Suprapubic skin (tissue), 4 donors: Measurements from ENCODE around the gene LSM3. TPM values are rescaled to one million over a fixed set of nuclear protein-coding genes. Genes with fewer than 3 reads are reported as not detected.

Experiments used
- DNase-seq, 2 donors: peaks; one replicate each; pipeline ENCODE4 v3.0.0-alpha.2; 2019; ENCODE audit warnings: low spot score in 2 of 2
- H3K27ac ChIP-seq: fragments of 200-600 bp; sonication (generic); one replicate; pipeline ENCODE4 v1.5.1; 2019
- H3K27me3 ChIP-seq: fragments of 200-600 bp; sonication (generic); one replicate; pipeline ENCODE4 v1.5.1; 2019
- H3K36me3 ChIP-seq: fragments of 200-600 bp; sonication (generic); one replicate; pipeline ENCODE4 v1.5.1; 2019
- H3K4me1 ChIP-seq: fragments of 200-600 bp; sonication (generic); one replicate; pipeline ENCODE4 v1.5.1; 2019
- H3K4me3 ChIP-seq: fragments of 200-600 bp; sonication (generic); one replicate; pipeline ENCODE4 v1.5.1; 2019; ENCODE audit warnings: mild to moderate bottlenecking
- H3K9me3 ChIP-seq: fragments of 200-600 bp; sonication (generic); one replicate; pipeline ENCODE4 v1.5.1; 2019
- EP300 ChIP-seq: sonication (generic); formaldehyde crosslinking; IDR thresholded peaks from one replicate; pipeline ENCODE4 v1.6.1; 2017; ENCODE audit warnings: antibody characterized with exemption
- POLR2A ChIP-seq, 2 donors: fragments of 450-650 bp; IDR thresholded peaks; one replicate each; pipeline ENCODE4 v1.6.1; 2017; ENCODE audit warnings: antibody characterized with exemption in 2 of 2, mild to moderate bottlenecking in 2 of 2, moderate library complexity in 2 of 2
- POLR2AphosphoS5 ChIP-seq, 3 donors: sonication (generic); formaldehyde crosslinking; IDR thresholded peaks; one replicate each; pipeline ENCODE4 v1.6.1; 2017; ENCODE audit warnings: antibody characterized with exemption in 3 of 3
- WGBS: methylation state at CpG from one replicate; pipeline ENCODE4 v1.1.5; 2018; 5-methylcytosine and 5-hydroxymethylcytosine counted together
- total RNA-seq, 4 donors: library from RNA; depleted of rRNA; stranded (reverse); fragments of >200 nt; gene quantifications; one replicate each; pipeline ENCODE4 v1.1.0, GENCODE V29; 2016
- TF ChIP-seq, protein P1 (sequence below), 2 donors: fragments of 200-600 bp in 1 of 2; fragments of 450-650 bp in 1 of 2; sonication (generic) in 1 of 2; IDR thresholded peaks; one replicate each; pipeline ENCODE4 v1.5.1; 2016 to 2019; ENCODE audit warnings: antibody characterized with exemption in 2 of 2, mild to moderate bottlenecking in 1 of 2, moderate library complexity in 1 of 2

The LSM3 gene
- total RNA-seq, 4 donors from 2014 or later = 5.5 to 10.7 (median 8.9) TPM

DNA sequence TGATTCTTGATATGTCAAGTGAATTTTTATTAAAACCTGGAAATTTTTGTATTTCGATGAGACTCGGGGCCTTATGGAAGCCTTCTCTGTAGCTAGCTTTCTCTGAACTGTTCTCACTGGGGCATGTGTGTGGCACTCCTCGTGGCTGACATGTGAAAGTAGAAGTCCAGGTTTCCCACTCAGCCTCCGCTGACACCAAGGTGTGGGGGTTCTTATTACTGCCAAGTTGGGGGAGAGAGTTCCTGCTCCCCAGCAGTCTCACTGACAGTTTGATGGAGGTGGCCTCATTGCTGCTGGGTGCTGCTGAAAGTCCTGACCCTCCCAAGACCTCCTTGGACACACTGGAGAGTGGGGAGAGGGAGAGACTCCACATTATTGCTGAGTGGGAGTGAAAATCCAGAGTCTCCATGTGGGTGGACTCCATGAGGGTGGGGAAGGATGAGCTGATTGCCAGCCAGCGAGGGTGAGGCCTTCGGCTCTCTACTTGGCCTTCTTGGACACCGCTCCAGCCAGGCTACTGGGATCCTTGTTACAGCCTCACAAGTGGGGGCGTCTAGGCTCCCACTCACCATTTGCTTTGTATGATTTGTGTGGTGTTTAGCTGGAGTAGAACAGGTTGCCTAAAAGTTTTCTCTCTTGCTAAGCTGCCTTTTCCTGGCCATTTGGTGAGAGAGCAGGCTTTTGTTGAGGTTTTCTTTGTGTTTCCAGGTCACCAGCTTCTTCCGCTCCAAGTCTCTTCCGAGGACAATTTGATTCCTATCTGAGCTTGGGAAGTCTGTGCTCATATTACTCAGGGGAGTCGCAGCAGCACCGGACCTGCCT is 64.1 kb downstream of the LSM3 start:
- no peak for DNase-seq
- TF ChIP-seq EP300 (no peak), POLR2AphosphoS5 (IDR thresholded peaks at IDR 0.05) (no peak), POLR2A (IDR thresholded peaks at IDR 0.05) (no peak)
- TF ChIP-seq, protein P1, sequence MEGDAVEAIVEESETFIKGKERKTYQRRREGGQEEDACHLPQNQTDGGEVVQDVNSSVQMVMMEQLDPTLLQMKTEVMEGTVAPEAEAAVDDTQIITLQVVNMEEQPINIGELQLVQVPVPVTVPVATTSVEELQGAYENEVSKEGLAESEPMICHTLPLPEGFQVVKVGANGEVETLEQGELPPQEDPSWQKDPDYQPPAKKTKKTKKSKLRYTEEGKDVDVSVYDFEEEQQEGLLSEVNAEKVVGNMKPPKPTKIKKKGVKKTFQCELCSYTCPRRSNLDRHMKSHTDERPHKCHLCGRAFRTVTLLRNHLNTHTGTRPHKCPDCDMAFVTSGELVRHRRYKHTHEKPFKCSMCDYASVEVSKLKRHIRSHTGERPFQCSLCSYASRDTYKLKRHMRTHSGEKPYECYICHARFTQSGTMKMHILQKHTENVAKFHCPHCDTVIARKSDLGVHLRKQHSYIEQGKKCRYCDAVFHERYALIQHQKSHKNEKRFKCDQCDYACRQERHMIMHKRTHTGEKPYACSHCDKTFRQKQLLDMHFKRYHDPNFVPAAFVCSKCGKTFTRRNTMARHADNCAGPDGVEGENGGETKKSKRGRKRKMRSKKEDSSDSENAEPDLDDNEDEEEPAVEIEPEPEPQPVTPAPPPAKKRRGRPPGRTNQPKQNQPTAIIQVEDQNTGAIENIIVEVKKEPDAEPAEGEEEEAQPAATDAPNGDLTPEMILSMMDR (IDR thresholded peaks at IDR 0.05) = no peak
- Histone ChIP-seq H3K27ac (no peak overlapping the region), H3K9me3 (no peaks in the 10 kb centered on the region), H3K36me3 (no peaks in the 10 kb centered on the region), H3K4me3 (no peak overlapping the region), H3K4me1 (peaks cover 30% of the 10 kb centered on the region), H3K27me3 (no peaks in the 10 kb centered on the region)
- WGBS = 82% methylated on average over 10 of the region's 12 CpGs

DNA sequence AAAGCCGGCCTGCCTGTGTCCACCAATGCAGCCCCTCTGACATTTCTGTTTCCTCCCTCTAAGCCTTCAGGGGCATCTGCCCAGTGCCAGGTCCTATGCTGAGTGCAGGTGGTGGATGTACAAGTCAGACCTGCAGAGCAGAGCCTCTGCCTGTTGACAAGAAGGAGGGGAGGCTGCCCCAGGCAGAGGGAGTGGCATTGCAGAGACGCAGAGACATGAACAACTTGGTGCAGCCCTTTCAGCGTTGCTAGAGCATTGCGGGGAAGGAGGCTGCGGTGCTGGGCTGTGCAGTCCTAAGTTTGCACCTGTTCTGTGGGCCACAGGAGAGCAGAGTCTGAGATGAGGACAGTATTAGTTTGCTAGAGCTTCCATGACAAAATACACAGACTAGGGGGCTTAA is 65.2 kb downstream of the LSM3 start:
- peaks cover 36% of the 10 kb centered on the region for H3K4me1 ChIP-seq
- H3K27me3 ChIP-seq = no peaks in the 10 kb centered on the region
- H3K9me3 ChIP-seq = no peaks in the 10 kb centered on the region
- TF ChIP-seq POLR2AphosphoS5 (IDR thresholded peaks at IDR 0.05) (peak in 1 of 3 donors; percentile 40), EP300 (no peak)
- TF ChIP-seq, protein P1 (IDR thresholded peaks at IDR 0.05) = no peak
- no peaks in the 10 kb centered on the region for H3K36me3 ChIP-seq
- WGBS = 46% methylated on average over 5 of the region's 5 CpGs
- no peak overlapping the region for H3K4me3 ChIP-seq
- peak in 1 of 2 donors; percentile 77 for DNase-seq
- H3K27ac ChIP-seq = peak overlapping the region; percentile 51

DNA sequence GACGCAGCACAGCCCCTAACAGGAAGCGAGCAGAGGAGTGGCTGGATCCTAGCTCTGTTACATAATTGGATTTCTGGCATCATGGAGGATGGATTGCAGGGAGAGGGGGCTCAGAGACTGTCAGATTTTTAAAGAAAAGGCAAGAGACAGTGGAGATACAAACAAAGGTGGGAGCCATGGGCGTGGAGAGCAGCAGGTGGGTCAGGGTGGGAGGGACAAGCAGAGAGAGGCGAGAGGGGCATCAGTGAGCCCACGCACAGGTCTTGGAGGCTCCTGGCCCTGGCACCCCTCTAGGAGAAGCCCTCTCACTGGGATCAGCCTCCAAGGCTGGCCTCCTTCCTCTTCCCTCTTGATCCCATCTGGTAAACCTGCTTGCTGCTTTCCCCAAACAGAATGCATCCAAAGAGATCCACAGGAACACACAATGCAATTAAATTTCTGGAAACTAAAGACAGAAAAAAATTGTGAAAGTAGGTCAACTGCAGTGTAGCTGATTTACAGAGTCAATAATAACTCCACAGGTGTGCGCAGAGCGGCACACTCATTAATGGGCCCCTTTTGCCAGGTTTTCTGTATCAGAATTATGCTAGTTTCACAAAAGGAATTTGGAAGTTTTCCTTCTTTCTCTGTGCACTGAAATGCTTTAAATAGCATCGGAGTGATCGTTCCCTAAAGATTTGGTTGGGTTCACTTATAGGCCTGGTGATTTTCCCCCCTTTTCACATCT is 66.1 kb downstream of the LSM3 start:
- H3K36me3 ChIP-seq = no peaks in the 10 kb centered on the region
- peaks cover 38% of the 10 kb centered on the region for H3K4me1 ChIP-seq
- peak overlapping the region; percentile 51 for H3K27ac ChIP-seq
- no peak overlapping the region for H3K4me3 ChIP-seq
- DNase-seq = peak in 1 of 2 donors; percentile 37
- H3K27me3 ChIP-seq = no peaks in the 10 kb centered on the region
- TF ChIP-seq, protein P1 (IDR thresholded peaks at IDR 0.05) = no peak
- TF ChIP-seq POLR2AphosphoS5 (IDR thresholded peaks at IDR 0.05) (no peak), EP300 (no peak), POLR2A (IDR thresholded peaks at IDR 0.05) (no peak)
- WGBS = 65% methylated on average over 9 of the region's 9 CpGs
- no peaks in the 10 kb centered on the region for H3K9me3 ChIP-seq

DNA sequence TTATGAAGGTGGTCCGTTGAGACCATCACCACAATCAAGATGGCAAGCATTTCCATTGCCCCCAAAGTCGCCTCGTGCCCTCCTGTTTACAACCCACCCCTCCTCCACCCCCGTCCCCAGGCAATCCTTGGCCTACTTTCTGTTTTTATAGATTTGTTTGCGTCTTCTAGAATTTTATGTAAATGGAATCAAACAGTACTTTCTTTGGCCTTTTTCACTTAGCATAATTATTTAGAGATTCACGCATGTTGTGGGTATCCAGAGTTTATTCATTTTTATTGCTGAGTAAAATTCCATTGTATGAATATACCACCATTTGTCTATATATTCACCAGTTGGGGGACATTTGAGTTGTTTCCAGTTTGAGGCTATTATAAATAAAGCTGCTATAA is 66.6 kb downstream of the LSM3 start:
- H3K27me3 ChIP-seq = no peaks in the 10 kb centered on the region
- H3K4me1 ChIP-seq = peaks cover 43% of the 10 kb centered on the region
- TF ChIP-seq POLR2AphosphoS5 (IDR thresholded peaks at IDR 0.05) (no peak), POLR2A (IDR thresholded peaks at IDR 0.05) (no peak), EP300 (no peak)
- TF ChIP-seq, protein P1 (IDR thresholded peaks at IDR 0.05) = no peak
- H3K4me3 ChIP-seq = no peak overlapping the region
- no peak for DNase-seq
- WGBS = 63% methylated on average over 6 of the region's 6 CpGs
- H3K9me3 ChIP-seq = no peaks in the 10 kb centered on the region
- H3K27ac ChIP-seq = peak overlapping the region; percentile 51
- H3K36me3 ChIP-seq = no peaks in the 10 kb centered on the region

DNA sequence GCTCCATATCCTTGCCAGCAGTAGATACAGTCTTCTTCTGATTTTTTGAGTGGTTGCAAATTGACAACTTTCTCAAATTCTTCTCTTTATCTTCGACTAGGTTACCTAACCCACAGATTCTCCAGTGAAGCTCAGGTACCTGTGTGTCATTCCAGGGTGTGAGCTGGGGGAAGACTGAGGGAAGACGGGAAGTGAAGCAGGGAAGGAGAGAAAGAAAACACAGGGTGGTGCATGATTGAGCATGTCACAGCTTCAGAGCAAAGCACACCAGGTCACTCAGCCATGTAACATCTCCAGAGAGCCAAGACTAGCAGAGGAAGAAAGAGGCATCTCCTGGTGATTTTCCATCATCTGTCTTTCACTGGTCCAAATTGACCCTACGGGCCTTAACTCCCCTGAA is 67.2 kb downstream of the LSM3 start:
- no peak for DNase-seq
- Histone ChIP-seq H3K4me3 (no peak overlapping the region), H3K36me3 (no peaks in the 10 kb centered on the region), H3K9me3 (no peaks in the 10 kb centered on the region), H3K27ac (no peak overlapping the region), H3K27me3 (no peaks in the 10 kb centered on the region), H3K4me1 (peaks cover 48% of the 10 kb centered on the region)
- TF ChIP-seq EP300 = no peak
- TF ChIP-seq, protein P1 (IDR thresholded peaks at IDR 0.05) = no peak
- no peak for TF ChIP-seq POLR2AphosphoS5 (IDR thresholded peaks at IDR 0.05)
- no peak for TF ChIP-seq POLR2A (IDR thresholded peaks at IDR 0.05)
- 64% methylated on average over 3 of the region's 3 CpGs for WGBS
